GM21576 (cell line): ENCODE data around the gene H1-8.
"Not testable (repeated sequence)": the region's sequence is repeated elsewhere in the genome, so short reads cannot be mapped to it uniquely, and the experiment has no call there.

Experiments
- ATAC-seq: cut with Tn5 transposase; IDR thresholded peaks from one replicate; pipeline ENCODE4 v1.9.1; 2021; ENCODE audit warnings: mild to moderate bottlenecking, moderate library complexity; ENCODE audit not compliant: unreplicated experiment

H1-8 gene

DNA sequence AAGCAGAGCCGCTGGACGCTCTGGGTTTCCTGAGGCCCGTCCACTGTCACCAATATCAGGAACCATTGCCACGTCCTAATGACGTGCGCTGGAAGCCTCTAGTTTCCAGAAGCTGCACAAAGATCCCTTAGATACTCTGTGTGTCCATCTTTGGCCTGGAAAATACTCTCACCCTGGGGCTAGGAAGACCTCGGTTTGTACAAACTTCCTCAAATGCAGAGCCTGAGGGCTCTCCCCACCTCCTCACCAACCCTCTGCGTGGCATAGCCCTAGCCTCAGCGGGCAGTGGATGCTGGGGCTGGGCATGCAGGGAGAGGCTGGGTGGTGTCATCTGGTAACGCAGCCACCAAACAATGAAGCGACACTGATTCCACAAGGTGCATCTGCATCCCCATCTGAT is 11.3 kb upstream of the H1-8 start:
- ATAC-seq = no peak

DNA sequence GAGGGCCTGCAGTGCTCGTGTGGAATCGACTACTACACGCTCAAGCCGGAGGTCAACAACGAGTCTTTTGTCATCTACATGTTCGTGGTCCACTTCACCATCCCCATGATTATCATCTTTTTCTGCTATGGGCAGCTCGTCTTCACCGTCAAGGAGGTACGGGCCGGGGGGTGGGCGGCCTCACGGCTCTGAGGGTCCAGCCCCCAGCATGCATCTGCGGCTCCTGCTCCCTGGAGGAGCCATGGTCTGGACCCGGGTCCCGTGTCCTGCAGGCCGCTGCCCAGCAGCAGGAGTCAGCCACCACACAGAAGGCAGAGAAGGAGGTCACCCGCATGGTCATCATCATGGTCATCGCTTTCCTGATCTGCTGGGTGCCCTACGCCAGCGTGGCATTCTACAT is 10.7 kb upstream of the H1-8 start:
- no peak for ATAC-seq

DNA sequence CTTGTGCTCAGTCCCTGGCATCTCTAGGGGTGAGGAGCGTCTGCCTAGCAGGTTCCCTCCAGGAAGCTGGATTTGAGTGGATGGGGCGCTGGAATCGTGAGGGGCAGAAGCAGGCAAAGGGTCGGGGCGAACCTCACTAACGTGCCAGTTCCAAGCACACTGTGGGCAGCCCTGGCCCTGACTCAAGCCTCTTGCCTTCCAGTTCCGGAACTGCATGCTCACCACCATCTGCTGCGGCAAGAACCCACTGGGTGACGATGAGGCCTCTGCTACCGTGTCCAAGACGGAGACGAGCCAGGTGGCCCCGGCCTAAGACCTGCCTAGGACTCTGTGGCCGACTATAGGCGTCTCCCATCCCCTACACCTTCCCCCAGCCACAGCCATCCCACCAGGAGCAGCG is 9.6 kb upstream of the H1-8 start:
- ATAC-seq = no peak

DNA sequence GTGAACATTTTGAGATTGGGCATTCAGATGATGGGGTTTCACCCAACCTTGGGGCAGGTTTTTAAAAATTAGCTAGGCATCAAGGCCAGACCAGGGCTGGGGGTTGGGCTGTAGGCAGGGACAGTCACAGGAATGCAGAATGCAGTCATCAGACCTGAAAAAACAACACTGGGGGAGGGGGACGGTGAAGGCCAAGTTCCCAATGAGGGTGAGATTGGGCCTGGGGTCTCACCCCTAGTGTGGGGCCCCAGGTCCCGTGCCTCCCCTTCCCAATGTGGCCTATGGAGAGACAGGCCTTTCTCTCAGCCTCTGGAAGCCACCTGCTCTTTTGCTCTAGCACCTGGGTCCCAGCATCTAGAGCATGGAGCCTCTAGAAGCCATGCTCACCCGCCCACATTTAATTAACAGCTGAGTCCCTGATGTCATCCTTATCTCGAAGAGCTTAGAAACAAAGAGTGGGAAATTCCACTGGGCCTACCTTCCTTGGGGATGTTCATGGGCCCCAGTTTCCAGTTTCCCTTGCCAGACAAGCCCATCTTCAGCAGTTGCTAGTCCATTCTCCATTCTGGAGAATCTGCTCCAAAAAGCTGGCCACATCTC is 8.4 kb upstream of the H1-8 start:
- no peak for ATAC-seq

DNA sequence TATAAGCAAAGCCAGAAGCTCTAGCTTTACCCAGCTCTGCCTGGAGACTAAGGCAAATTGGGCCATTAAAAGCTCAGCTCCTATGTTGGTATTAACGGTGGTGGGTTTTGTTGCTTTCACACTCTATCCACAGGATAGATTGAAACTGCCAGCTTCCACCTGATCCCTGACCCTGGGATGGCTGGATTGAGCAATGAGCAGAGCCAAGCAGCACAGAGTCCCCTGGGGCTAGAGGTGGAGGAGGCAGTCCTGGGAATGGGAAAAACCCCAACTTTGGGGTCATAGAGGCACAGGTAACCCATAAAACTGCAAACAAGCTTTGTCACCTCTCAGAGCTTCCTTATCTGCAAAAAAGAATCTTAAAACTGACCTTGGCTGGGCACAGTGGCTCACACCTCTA is 7.9 kb upstream of the H1-8 start:
- ATAC-seq = no peak

DNA sequence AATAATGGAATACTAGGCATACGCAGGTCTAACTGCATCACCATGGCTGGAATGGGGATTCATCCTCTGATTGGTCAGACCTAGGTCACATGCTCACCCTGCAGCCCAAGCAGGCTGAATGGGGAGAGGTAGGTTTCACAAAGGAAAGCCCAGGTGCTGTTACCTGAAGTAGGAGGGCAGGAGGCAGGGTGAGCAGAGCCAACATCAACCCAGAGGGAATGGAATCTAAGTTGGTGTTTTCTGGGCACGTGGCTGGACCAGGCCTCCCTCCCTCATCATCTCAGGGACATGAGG is 6.7 kb upstream of the H1-8 start:
- no peak for ATAC-seq

DNA sequence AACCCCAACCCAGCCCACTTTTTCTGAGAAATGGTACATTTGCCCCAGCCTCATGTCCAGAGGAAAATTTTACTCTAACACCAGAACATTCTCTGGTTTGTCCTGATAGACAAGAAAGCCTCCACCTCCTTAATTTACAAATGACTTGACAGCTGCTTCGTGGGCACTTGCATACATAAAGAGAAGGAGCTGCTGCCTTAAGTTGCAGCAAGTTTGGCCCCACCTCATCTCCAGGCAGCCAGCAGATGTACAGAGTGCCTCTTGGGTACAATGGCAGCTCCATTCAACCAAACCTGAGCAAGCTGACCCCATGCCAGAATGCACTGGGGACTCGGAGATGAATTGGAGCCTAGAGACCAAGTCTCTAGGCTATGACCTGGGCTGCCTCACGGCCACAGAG is 6.2 kb upstream of the H1-8 start:
- ATAC-seq = no peak

DNA sequence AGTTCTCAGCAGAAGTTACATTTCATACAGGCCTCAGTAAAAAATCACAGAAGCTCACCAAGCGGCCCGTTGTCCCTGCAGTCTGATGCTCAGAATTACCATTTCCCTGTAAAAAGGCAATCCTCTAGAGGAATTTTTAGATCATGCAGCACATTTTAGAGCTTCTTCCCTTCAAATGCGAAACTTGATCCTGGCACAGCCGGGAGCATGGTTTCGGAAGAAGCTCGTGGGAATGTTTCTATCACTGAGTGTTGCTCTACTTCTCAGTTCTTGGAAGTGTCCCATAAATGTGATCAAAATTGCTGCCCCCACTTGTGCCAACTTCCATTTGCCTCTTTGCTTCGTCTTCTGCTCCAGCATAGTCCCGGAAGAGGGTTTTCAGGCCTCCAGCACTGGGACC is 3.8 kb upstream of the H1-8 start:
- no peak for ATAC-seq

DNA sequence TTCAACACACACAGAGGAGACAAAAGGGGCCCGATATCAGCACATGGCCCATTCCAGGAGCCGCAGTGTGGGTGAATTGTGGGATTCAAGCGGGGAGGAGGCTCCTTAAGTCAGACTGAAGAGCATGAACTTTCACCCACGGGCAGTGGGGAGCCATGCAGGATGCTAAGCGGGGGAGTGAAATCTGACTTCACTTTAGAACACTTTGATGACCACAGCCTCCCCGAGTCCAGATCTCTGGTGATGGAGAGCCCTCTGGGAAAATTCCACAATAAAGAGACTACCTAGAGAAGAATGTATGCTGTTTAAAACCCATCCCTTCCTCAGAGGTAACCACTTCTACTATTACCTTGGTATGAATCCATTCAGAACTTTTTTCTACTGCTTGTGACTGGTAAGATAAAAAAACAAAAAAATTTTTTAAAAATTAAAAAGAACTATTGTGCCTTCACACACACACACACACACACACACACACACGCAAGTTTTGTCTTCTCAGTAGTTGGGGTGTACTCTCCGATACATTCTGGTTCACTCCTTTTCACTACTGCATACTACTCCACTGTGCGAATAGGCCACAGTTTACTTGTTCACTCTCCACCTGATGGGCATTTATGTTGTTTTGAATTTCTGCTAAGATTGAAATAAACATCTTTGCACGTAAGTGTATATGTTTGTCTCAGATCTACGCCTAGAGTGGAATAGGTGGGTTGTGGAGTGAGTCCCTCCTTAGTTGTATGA is 2.0 kb upstream of the H1-8 start:
- ATAC-seq = no peak

DNA sequence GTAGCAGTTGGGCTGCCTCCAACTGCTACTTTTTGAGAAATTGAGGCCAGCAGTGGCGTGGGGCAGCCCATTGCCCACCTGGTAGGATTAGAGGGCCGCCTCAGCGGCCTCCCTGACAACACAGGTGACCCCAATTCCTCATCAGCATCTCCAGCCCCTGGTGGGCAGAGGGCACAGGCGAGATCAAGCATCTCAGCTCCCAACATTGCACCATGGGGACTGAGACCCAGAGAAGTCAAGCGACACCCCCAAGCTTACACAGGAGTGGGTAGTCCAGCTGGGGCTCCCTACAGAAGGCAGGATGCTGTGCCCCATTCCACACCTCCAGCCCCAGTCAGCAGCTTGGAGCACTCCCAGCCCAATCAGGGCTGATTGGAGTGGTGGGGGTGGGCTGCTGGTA is 228 bp upstream of the H1-8 start:
- ATAC-seq = no peak

DNA sequence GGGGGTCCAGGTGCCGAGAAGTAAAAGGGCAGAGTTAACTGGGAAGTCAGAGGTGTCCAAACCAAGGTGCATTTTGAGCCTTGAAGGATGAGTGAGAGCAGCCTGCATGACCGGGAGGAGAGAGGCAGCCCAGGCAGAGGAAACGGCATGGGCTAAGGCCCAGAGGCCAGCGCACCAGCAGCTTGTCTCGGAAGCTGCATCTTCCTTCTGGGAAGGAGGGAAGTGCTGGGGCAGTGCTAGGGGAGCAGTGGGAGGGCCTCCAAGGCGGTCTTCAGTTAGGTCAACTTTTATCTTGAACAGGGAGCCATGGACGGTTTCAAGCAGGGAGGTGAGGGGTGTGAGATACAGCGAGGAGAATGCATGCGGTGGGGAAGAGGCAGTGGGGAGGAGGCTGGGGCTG is 1.0 kb downstream of the H1-8 start:
- no peak for ATAC-seq

DNA sequence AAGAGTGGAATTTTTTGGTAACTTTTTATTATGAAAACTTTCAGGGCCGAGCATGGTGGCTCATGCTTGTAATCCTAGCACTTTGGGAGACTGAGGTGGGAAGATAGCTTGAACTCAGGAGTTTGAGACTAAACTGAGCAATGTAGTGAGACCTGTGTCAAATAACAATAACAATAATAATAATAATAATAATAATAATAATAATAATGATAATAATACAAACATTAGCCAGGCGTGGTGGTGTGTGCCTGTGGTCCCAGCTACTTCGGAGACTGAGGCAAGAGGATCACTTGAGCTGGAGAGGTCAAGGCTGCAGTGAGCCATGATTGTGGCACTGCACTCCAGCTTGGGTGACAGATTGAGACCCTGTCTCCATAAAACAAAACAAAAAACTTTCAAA is 3.0 kb downstream of the H1-8 start:
- not testable (repeated sequence) for ATAC-seq

DNA sequence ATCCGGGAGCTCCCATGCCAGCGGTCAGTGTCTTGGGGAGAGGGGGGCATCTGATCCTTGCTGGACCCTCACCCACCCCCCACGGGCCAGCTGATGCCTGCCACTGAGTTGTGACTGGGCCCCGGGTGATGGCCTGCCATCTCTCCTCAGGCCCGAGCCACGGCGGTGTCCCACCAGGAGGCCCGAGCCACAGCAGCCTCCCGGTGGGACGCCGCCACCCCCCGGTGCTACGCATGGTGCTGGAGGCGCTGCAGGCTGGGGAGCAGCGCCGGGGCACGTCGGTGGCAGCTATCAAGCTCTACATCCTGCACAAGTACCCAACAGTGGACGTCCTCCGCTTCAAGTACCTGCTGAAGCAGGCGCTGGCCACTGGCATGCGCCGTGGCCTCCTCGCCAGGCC is 4.3 kb downstream of the H1-8 start:
- no peak for ATAC-seq

DNA sequence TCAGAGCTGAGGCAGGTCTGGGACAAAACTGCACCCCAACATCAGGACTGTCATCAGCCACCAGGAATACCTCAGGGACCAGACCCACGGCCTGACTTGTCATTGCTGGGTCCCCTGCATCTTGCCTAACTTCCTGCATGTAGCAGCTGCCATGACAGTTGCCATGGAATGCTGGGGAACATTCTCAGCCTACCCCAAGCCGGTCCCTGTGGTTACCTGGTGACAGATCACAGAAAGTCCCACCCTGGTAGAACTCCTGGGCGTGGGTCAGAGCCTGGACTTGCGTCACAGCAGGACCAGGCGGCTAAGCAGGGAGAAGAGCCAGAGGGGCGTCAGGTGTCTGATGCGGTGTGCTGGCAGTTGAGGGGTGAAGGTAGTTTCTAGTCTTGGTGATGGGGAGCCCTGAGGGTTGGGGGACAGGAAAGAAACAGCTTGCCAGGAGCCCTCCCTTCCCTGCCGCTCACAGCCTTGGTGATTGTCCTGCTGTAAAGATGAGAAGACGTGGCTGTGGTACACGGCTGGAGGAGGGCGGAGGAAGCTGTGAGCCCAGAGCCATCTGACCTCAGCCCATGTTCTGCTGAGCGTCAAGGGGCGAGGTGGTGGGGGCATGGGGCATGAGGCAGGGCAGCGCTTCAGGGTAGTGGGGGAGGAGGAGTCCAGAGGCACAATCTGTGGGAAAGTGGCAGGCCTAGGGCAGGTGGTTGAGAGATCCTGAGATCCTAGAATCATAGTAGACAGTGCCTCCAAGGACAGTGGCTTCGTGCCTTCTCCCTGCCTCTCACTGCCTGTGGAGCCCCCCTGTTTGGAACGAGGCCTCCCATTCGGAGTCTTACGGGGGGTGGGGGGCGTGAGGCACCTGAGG is 5.4 kb downstream of the H1-8 start:
- ATAC-seq = no peak

DNA sequence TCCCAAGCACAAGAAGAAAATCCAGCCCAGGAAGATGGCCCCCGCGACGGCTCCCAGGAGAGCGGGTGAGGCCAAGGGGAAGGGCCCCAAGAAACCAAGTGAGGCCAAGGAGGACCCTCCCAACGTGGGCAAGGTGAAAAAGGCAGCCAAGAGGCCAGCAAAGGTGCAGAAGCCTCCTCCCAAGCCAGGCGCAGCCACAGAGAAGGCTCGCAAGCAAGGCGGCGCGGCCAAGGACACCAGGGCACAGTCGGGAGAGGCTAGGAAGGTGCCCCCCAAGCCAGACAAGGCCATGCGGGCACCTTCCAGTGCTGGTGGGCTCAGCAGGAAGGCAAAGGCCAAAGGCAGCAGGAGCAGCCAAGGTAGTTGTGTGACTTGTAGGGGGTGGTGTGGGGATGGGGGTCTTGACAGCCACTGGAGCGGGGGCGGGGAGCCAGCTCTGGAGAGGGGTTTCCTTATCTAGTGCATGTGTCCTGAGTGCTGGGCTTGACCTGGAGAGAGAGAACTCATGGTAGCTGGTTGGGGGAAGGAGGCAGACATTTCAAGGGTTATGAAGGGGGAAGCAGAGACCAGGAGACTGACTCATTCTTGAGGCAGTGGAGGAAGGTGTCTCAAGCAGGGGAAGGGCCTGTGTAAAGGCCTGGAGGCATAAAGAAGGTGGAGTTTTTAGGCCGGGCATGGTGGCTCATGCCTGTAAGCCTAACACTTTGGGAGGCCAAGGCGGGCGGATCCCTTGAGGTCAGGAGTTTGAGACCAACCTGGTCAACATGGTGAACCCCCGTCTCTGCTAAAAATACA is 6.2 kb downstream of the H1-8 start:
- no peak for ATAC-seq

DNA sequence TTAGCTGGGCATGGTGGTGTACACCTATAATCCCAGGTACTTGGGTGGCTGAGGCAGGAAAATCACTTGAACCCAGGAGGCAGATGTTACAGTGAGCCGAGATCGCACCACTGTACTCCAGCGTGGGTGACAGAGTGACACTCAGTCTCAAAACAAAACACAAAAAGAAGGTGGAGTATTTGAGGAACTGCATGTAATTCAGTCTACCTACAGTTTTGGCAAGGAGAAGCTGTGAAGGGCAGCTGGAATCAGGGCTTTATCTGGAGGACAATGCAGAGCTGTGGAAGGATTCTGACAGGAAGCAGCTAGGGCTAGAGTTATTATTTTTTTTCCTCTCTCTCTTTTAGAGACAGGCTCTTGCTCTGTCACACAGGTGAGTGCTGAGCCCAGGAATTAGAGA is 6.8 kb downstream of the H1-8 start:
- ATAC-seq = no peak

DNA sequence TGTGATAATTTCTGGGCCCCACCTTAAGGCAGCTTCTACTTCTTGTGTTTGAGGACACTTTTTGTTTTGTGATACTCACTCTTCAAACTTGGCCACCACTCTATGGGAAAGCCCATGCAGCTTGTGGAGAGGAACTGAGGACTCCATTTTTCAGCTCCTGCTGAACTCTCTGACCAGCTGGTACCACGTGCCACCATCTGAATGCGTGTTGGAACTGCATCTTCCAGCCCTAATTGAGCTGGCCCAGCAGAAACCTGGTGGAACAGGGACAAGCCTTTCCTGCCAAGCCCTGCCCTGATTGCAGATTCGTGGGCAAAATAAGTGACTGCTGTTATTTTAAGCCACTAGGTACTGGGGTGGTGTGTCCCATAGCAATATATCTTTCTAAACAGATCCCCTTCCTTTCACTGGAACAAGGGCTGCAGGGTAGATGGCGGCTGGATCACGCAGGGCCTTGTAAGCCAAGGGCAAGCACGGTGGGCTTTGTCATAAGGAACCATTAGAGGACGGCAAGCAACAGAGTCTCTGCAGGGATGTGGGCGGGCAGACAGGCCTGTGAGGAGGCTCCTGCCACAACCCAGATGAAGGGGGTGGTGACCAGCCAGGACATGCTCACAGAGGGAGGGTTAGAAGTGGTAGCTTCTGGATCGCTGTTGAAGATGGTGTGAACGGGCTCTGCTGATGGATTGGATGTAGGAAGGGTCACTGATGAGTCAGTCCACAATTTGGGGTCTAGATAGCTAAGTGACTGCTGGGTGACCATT is 9.5 kb downstream of the H1-8 start:
- no peak for ATAC-seq

DNA sequence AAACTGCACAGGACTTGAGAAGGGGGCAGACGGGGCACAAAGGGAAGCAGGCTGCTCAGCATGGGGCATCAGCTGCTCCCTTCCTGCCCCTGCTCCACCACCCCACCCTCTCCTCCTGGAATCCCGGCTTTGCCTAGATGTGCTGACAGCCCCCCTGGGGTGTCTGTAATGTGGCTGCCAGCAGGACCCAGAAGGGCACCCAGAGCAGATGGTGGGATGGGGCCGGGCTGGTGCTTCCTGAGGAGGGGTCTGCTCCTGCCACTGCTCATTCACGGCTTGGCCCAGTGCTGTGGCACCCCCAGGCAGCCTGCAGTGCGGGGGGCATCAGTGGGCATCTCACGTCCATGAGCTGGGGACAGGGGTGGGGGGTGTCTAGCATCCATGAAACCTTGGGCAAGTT is 10.2 kb downstream of the H1-8 start:
- ATAC-seq = no peak

DNA sequence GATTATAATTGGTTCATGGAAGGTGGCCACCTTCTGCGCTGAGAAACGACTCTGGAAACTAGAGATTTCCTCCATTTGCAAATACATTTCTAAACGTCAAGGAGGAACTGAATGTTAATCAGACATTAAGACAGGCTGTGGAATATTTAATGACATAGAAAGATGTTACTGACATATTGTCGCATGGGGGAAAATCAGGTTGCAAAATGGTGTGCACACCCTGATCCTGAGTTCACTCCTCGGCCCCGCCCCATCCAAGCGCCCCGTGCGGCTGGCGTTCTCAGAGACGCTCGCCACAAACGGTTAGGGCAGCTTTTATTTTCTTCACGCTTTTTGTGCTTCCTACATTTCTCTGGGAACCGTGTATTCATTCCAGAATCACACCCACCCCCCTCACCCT is 10.7 kb downstream of the H1-8 start:
- ATAC-seq = no peak

DNA sequence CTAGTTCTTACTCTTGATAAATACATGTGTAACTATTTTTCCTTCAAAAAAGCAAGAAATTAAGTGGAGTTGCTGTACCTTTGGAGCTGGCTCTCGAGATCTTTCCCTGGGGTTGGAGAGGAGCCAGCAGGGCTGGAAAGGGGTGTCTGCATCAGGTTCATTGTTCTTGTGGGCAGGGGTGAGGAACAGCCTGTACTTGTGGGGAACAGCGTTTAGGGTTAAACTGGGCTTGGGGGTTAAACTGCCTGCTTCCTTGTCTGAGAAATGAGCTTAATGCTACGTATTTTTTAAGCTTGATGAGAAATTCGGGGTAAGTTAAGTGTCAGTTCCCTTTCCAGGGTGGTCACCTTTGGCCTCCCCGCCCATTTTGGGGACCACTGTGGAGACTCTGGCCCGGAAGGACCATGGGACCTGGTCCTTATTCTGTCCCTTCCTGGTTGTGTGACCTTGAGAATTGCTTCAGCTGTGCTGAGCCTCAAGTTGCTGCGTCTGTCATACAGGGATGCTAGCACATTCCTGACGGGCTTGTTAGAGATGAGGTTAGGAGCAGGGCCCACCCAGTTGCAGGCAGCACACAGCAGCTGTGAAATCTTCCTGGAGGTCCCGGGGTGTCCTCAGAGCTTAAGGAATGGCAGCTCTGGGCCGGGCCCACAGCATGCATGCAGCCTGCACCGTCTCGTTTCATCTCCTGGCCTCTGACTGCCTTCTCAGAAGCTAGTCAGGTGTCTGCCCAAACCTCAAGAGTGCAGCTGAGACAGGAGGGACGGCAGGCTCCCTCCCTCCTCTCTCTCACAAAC is 11.6 kb downstream of the H1-8 start:
- no peak for ATAC-seq
